ENCODE results near the gene PROC.

The PROC gene

DNA sequence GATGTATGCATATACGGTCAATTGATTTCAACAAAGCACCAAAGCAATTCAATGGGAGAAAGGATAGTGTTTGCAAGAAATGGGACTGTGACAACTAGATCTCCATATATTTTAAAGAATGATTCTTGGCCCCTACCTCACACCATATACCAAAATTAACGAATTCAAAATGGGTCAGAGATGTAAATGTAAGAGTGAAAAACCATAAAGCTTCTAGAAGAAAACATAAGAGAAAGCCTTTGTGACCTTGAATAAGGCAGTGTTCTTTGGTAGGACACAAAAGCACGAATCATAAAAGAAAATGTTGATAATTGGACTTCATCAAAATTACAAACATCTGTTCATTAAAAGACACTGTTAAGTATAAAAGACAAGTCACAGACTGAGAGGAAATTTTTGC lies 5.0 kb upstream of the PROC start:
- Histone ChIP-seq H3K9me3 (ENCODE audit: control insufficient read depth, low read length) (no peaks in the 10 kb centered on the region), H3K14ac (ENCODE audit: low read length in 2 of 2) (no peak overlapping the region), H4K8ac (ENCODE audit: low read length) (no peak overlapping the region), H3K4me1 (ENCODE audit: control insufficient read depth, insufficient read depth, low read depth, low read length) (peaks cover 41% of the 10 kb centered on the region), H2BK12ac (ENCODE audit: low read length in 2 of 2) (no peak overlapping the region), H3K27ac (ENCODE audit: low read length, poor library complexity, severe bottlenecking) (no peak overlapping the region), H4K91ac (ENCODE audit: low read length) (no peak overlapping the region), H2BK15ac (ENCODE audit: low read depth, poor library complexity, severe bottlenecking) (no peak overlapping the region), H2AFZ (ENCODE audit: low read depth, low read length) (no peak overlapping the region), H3K4me3 (ENCODE audit: insufficient read depth in 1 of 2, low read depth in 1 of 2, low read length in 2 of 2) (no peak overlapping the region), H2BK120ac (ENCODE audit: low read depth, low read length) (no peak overlapping the region), H3K27me3 (ENCODE audit: control insufficient read depth in 1 of 2, insufficient read depth in 1 of 2, low read length in 2 of 2) (peaks cover 0 to 20% of the 10 kb centered on the region in 2 experiments), H3K4ac (ENCODE audit: low read depth in 1 of 2, low read length in 2 of 2) (no peak overlapping the region), H2BK5ac (ENCODE audit: low read depth, low read length, poor library complexity, severe bottlenecking) (no peak overlapping the region), H3K18ac (ENCODE audit: low read depth in 1 of 2, low read length in 2 of 2) (no peak overlapping the region), H3K36me3 (ENCODE audit: control insufficient read depth in 1 of 2, insufficient read depth in 2 of 2, low read depth in 1 of 2, low read length in 2 of 2) (no peaks in the 10 kb centered on the region), H2AK5ac (ENCODE audit: low read length, severe bottlenecking) (no peak overlapping the region), H3K4me2 (ENCODE audit: low read length, poor library complexity, severe bottlenecking) (no peak overlapping the region), H3K9ac (ENCODE audit: low read length) (peak overlapping the region; percentile 61), H3K79me1 (replicated peaks; ENCODE audit: low read length, poor library complexity, severe bottlenecking) (no peaks in the 10 kb centered on the region), H3K23ac (ENCODE audit: low read length in 2 of 2) (no peak overlapping the region)
- no peak for DNase-seq
- WGBS, result 100% methylated on average over 1 of the region's 3 CpGs

- Histone ChIP-seq H2AK5ac (ENCODE audit: low read length, severe bottlenecking) (no peak overlapping the region), H3K4ac (ENCODE audit: low read depth in 1 of 2, low read length in 2 of 2) (no peak overlapping the region), H4K91ac (ENCODE audit: low read length) (no peak overlapping the region)
Measured at GRCh38 chr2:127413782-127414637, 4.2 kb upstream of the PROC start.

DNA sequence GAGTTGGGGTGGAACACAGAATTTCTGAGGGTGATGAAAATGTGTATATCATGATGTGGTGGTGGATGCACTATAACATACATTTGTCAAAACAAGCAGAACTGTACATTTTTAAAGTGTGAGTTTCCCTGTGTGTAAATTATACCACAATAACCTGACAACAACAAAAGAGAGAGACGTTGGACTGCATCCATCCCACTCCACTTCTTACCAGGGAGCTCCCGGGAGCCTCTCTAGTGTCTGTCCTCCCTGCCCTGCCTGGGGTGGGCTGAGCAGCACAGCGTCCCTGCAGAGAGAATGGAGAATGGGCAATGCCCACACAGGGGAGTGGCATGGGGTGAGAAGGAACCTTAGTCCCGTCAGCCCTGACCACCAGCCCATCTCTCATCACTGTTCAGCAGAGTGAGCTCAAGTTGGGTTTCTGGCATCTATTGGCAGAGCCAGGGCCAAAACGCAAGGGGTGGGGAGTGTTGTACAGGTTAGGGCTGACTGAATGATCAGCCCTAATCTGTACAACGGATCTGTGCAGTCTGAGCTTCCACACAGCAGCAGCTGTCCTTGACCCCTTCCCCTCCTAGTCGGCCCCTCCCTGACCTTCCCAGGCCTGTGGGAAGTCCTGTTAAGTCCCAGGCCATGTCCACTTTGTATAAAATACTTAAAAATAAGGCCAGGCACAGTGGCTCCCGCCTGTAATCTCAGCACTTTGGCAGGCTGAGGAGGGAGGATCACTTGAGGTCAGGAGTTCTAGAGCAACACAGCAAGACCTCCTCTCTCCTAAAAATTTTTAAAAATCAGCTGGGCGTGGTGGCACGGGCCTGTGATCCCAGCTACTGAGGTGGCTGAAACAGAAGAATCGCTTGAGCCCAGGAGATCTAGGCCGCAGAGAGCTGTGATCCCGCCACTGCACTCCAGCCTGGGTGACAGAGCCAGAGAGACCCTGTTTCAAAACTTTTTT lies 3.3 kb upstream of the PROC start:
- Histone ChIP-seq H3K18ac (ENCODE audit: low read depth in 1 of 2, low read length in 2 of 2) (peak overlapping the region; percentile 25 to 72), H2AFZ (ENCODE audit: low read depth, low read length) (peak overlapping the region; percentile 60), H3K4ac (ENCODE audit: low read depth in 1 of 2, low read length in 2 of 2) (peak overlapping the region in 1 of 2 experiments; percentile 11), H2BK5ac (ENCODE audit: low read depth, low read length, poor library complexity, severe bottlenecking) (no peak overlapping the region), H3K9ac (ENCODE audit: low read length) (no peak overlapping the region), H3K14ac (ENCODE audit: low read length in 2 of 2) (peak overlapping the region in 1 of 2 experiments; percentile 87), H3K36me3 (ENCODE audit: control insufficient read depth in 1 of 2, insufficient read depth in 2 of 2, low read depth in 1 of 2, low read length in 2 of 2) (no peaks in the 10 kb centered on the region), H3K27ac (ENCODE audit: low read length, poor library complexity, severe bottlenecking) (no peak overlapping the region), H4K8ac (ENCODE audit: low read length) (peak overlapping the region; percentile 87), H3K23ac (ENCODE audit: low read length in 2 of 2) (no peak overlapping the region), H3K4me2 (ENCODE audit: low read length, poor library complexity, severe bottlenecking) (no peak overlapping the region), H2BK15ac (ENCODE audit: low read depth, poor library complexity, severe bottlenecking) (no peak overlapping the region), H2BK12ac (ENCODE audit: low read length in 2 of 2) (peak overlapping the region; percentile 0 to 75), H3K27me3 (ENCODE audit: control insufficient read depth in 1 of 2, insufficient read depth in 1 of 2, low read length in 2 of 2) (peaks cover 0 to 25% of the 10 kb centered on the region in 2 experiments), H3K4me1 (ENCODE audit: control insufficient read depth, insufficient read depth, low read depth, low read length) (peaks cover 44% of the 10 kb centered on the region), H4K91ac (ENCODE audit: low read length) (peak overlapping the region; percentile 73), H2BK120ac (ENCODE audit: low read depth, low read length) (no peak overlapping the region), H3K79me1 (replicated peaks; ENCODE audit: low read length, poor library complexity, severe bottlenecking) (no peaks in the 10 kb centered on the region), H3K4me3 (ENCODE audit: insufficient read depth in 1 of 2, low read depth in 1 of 2, low read length in 2 of 2) (no peak overlapping the region), H3K9me3 (ENCODE audit: control insufficient read depth, low read length) (no peaks in the 10 kb centered on the region), H2AK5ac (ENCODE audit: low read length, severe bottlenecking) (peak overlapping the region; percentile 60)
- WGBS, result 79% methylated on average over 10 of the region's 13 CpGs
- peak; percentile 17 for DNase-seq

More at GRCh38 chr2:127413782-127414637, 4.2 kb upstream of the PROC start:
- no peaks in the 10 kb centered on the region for H3K9me3 ChIP-seq (ENCODE audit: control insufficient read depth, low read length)
- no peak overlapping the region for H3K18ac ChIP-seq (ENCODE audit: low read depth in 1 of 2, low read length in 2 of 2)
- no peak overlapping the region for H3K27ac ChIP-seq (ENCODE audit: low read length, poor library complexity, severe bottlenecking)
- H2BK5ac ChIP-seq (ENCODE audit: low read depth, low read length, poor library complexity, severe bottlenecking), result no peak overlapping the region
- H3K79me1 ChIP-seq (replicated peaks; ENCODE audit: low read length, poor library complexity, severe bottlenecking), result no peaks in the 10 kb centered on the region
- peak overlapping the region; percentile 61 for H3K9ac ChIP-seq (ENCODE audit: low read length)
- H3K14ac ChIP-seq (ENCODE audit: low read length in 2 of 2), result no peak overlapping the region
- peaks cover 0 to 20% of the 10 kb centered on the region in 2 experiments for H3K27me3 ChIP-seq (ENCODE audit: control insufficient read depth in 1 of 2, insufficient read depth in 1 of 2, low read length in 2 of 2)
- no peak overlapping the region for H4K8ac ChIP-seq (ENCODE audit: low read length)
- DNase-seq, result peak; percentile 76
- peaks cover 41% of the 10 kb centered on the region for H3K4me1 ChIP-seq (ENCODE audit: control insufficient read depth, insufficient read depth, low read depth, low read length)
- no peak overlapping the region for H3K4me2 ChIP-seq (ENCODE audit: low read length, poor library complexity, severe bottlenecking)
- no peak overlapping the region for H2BK12ac ChIP-seq (ENCODE audit: low read length in 2 of 2)
- 73% methylated on average over 7 of the region's 8 CpGs for WGBS
- no peak overlapping the region for H2BK15ac ChIP-seq (ENCODE audit: low read depth, poor library complexity, severe bottlenecking)
- H3K36me3 ChIP-seq (ENCODE audit: control insufficient read depth in 1 of 2, insufficient read depth in 2 of 2, low read depth in 1 of 2, low read length in 2 of 2), result no peaks in the 10 kb centered on the region
- H3K4me3 ChIP-seq (ENCODE audit: insufficient read depth in 1 of 2, low read depth in 1 of 2, low read length in 2 of 2), result no peak overlapping the region
- H2AFZ ChIP-seq (ENCODE audit: low read depth, low read length), result no peak overlapping the region
- no peak overlapping the region for H3K23ac ChIP-seq (ENCODE audit: low read length in 2 of 2)
- no peak overlapping the region for H2BK120ac ChIP-seq (ENCODE audit: low read depth, low read length)
